OCI-M2 (cell line): ENCODE data around the gene PDLIM1.
"Not testable (repeated sequence)": the region's sequence is repeated elsewhere in the genome, so short reads cannot be mapped to it uniquely, and the experiment has no call there.

Experiments used
- DNase-seq: peaks from one replicate; lab custom pipeline; 2025; ENCODE audit not compliant: unreplicated experiment; lab: John Stamatoyannopoulos, UW

The PDLIM1 gene

DNA sequence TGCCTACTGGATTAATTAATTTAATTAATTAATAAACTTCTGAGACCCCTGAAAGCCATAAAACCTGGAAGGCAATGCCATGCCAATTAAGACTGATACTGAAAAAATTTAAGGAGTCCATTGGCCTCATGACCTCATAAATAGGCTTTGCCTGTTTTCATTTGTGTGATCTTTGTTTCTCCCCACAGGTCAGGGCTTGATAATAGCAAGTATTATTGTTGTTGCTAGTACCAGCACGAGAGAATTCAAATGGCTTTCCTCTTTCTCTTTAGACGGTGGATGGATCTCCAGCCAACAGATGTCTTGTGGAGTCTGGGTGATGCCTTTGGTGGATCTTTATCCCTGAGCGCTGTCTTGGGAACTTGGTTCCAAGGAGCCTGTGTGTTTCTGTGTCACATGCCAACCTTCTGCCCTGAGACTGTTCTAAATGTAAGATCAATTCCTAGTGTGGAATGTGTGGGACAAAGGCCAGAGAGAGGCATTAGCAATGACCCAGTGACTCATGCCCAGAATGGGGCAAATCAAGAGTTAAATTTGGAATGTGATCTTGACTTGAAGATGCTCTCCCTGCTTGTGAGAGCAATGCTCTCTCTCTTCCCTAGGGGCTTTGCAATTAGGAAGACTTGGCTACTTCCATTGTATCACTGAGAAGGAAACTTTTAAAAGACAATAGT, 79.1 kb downstream of the PDLIM1 start:
- DNase-seq = no peak

DNA sequence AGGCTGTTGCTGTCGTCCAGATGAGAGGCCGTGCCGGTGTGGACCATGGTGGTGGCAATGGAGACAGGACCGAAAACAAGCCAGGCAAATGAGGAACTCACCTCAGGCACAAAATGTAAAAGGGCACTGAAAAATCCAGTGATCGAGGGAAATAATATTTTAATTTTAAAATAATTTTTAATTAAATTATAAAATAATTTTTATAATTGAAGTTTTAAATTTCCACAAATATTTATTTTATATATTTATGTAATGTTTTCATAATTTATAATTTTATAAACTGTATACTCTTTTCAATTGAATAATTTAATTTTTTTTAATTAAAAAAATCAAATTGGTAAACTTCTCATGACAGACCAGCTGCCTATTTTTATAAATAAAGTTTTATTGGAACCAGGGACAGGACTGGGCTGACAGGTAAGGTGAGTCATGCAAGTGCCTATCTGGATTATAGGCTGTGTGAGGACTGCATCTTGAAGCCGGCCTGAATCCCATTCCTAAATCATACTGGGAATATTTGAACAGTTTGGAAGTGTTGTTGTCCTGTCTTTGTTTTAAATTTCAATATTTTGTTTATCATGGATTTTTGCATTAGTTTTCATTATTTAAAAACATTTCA, 81.2 kb downstream of the PDLIM1 start:
- DNase-seq = no peak

- DNase-seq = no peak
Observed at GRCh38 chr10:95208702-95209391, 82.0 kb downstream of the PDLIM1 start.

GRCh38 chr10:95202865-95203264, 87.9 kb downstream of the PDLIM1 start:
- not testable (repeated sequence) for DNase-seq

- DNase-seq = no peak
Observed at GRCh38 chr10:95201736-95202135, 89.1 kb downstream of the PDLIM1 start.

GRCh38 chr10:95196046-95196445, 94.8 kb downstream of the PDLIM1 start:
- DNase-seq = no peak

DNA sequence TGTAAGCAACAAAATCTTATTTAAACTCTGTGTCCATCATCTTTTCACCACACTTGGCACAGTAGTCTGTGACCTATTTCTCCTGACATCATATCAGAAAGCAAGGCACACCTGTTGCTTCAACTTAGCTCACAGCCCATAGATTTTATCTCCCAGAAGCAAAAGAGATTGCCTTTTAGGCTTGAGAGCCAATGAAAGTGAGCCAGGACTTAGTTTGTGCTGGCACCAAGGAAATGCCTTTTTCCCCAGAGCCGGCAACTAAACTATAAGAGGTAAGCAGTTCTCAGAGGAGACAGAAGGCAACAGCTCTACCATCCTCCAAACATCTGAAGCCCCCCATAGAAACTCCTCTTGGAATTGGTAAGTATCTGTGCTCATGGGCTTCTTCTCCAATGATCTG, 96.9 kb downstream of the PDLIM1 start, which contains the start of gene ACSM6:
ACSM6 (plus strand) TSS at position 295 of the 400 bp plus-strand sequence. CDS start 248 bp downstream, outside the sequence.
- DNase-seq = no peak

DNA sequence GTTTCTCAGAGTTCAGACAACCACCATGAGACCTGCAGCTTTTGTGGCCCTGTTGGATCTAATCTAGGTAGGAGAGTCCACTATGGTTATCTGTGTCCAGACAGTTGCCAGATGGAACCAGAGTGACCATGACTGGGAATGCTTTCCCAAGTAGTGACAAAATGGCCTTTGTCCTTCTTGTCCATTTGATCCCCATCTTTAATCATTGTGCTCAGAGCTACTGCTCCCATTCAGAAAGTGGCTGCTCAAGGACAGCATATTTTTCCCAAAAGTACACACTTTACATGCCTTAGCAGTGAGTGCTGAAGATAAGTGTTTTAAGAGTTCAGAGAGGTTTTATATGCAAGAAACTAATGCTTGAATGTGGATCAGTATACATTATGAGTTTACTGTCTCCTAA, 102.2 kb downstream of the PDLIM1 start:
- DNase-seq = no peak

- DNase-seq = no peak
Observed at GRCh38 chr10:95187617-95188016, 103.2 kb downstream of the PDLIM1 start.
